ENCODE measurements around the gene COL2A1.

COL2A1 gene

GRCh38 chr12:47949441-47950341, 54.6 kb downstream of the COL2A1 start:
- Histone ChIP-seq H3K9ac (ENCODE audit: low read depth, low read length) (no peak overlapping the region), H3K9me3 (ENCODE audit: control insufficient read depth, insufficient read depth, low read length) (no peaks in the 10 kb centered on the region), H3K4me1 (ENCODE audit: insufficient read depth, low read length) (peaks cover 10% of the 10 kb centered on the region; the same call in 1 of the 2 replicates), H3K36me3 (ENCODE audit: insufficient read depth, low read length) (no peaks in the 10 kb centered on the region)

GRCh38 chr12:47947341-47947740, 56.9 kb downstream of the COL2A1 start:
- no peak overlapping the region for H3K9ac ChIP-seq (ENCODE audit: low read depth, low read length)
- H3K36me3 ChIP-seq (ENCODE audit: insufficient read depth, low read length): no peaks in the 10 kb centered on the region
- peaks cover 10% of the 10 kb centered on the region; the same call in 1 of the 2 replicates for H3K4me1 ChIP-seq (ENCODE audit: insufficient read depth, low read length)
- H3K9me3 ChIP-seq (ENCODE audit: control insufficient read depth, insufficient read depth, low read length): no peaks in the 10 kb centered on the region

- no peaks in the 10 kb centered on the region for H3K36me3 ChIP-seq (ENCODE audit: insufficient read depth, low read length)
- H3K9me3 ChIP-seq (ENCODE audit: control insufficient read depth, insufficient read depth, low read length): no peaks in the 10 kb centered on the region
- peaks cover 10% of the 10 kb centered on the region; the same call in 1 of the 2 replicates for H3K4me1 ChIP-seq (ENCODE audit: insufficient read depth, low read length)
- H3K9ac ChIP-seq (ENCODE audit: low read depth, low read length): no peak overlapping the region
Measured at GRCh38 chr12:47946413-47947323, 57.6 kb downstream of the COL2A1 start.

- Histone ChIP-seq H3K9me3 (ENCODE audit: control insufficient read depth, insufficient read depth, low read length) (no peaks in the 10 kb centered on the region), H3K36me3 (ENCODE audit: insufficient read depth, low read length) (no peaks in the 10 kb centered on the region), H3K4me1 (ENCODE audit: insufficient read depth, low read length) (peaks cover 10% of the 10 kb centered on the region; the same call in 1 of the 2 replicates), H3K9ac (ENCODE audit: low read depth, low read length) (no peak overlapping the region)
Measured at GRCh38 chr12:47945341-47945728, 58.9 kb downstream of the COL2A1 start.

GRCh38 chr12:47944685-47945340, 59.5 kb downstream of the COL2A1 start:
- Histone ChIP-seq H3K36me3 (ENCODE audit: insufficient read depth, low read length) (no peaks in the 10 kb centered on the region), H3K4me1 (ENCODE audit: insufficient read depth, low read length) (peaks cover 10% of the 10 kb centered on the region; the same call in 1 of the 2 replicates), H3K9ac (ENCODE audit: low read depth, low read length) (no peak overlapping the region), H3K9me3 (ENCODE audit: control insufficient read depth, insufficient read depth, low read length) (no peaks in the 10 kb centered on the region)

- Histone ChIP-seq H3K9ac (ENCODE audit: low read depth, low read length) (no peak overlapping the region), H3K9me3 (ENCODE audit: control insufficient read depth, insufficient read depth, low read length) (no peaks in the 10 kb centered on the region), H3K36me3 (ENCODE audit: insufficient read depth, low read length) (no peaks in the 10 kb centered on the region), H3K4me1 (ENCODE audit: insufficient read depth, low read length) (peaks cover 8% of the 10 kb centered on the region; the same call in 1 of the 2 replicates)
Measured at GRCh38 chr12:47943623-47944340, 60.5 kb downstream of the COL2A1 start.

GRCh38 chr12:47942614-47943225, 61.6 kb downstream of the COL2A1 start:
- Histone ChIP-seq H3K4me1 (ENCODE audit: insufficient read depth, low read length) (peaks cover 8% of the 10 kb centered on the region; the same call in 1 of the 2 replicates), H3K9ac (ENCODE audit: low read depth, low read length) (no peak overlapping the region), H3K9me3 (ENCODE audit: control insufficient read depth, insufficient read depth, low read length) (no peaks in the 10 kb centered on the region), H3K36me3 (ENCODE audit: insufficient read depth, low read length) (no peaks in the 10 kb centered on the region)

- Histone ChIP-seq H3K9me3 (ENCODE audit: control insufficient read depth, insufficient read depth, low read length) (no peaks in the 10 kb centered on the region), H3K4me1 (ENCODE audit: insufficient read depth, low read length) (peaks cover 6% of the 10 kb centered on the region; the same call in 1 of the 2 replicates), H3K9ac (ENCODE audit: low read depth, low read length) (no peak overlapping the region; the same call in 1 of the 2 replicates), H3K36me3 (ENCODE audit: insufficient read depth, low read length) (no peaks in the 10 kb centered on the region)
Measured at GRCh38 chr12:47941871-47942613, 62.2 kb downstream of the COL2A1 start.

- Histone ChIP-seq H3K9me3 (ENCODE audit: control insufficient read depth, insufficient read depth, low read length) (no peaks in the 10 kb centered on the region), H3K36me3 (ENCODE audit: insufficient read depth, low read length) (no peaks in the 10 kb centered on the region), H3K9ac (ENCODE audit: low read depth, low read length) (no peak overlapping the region), H3K4me1 (ENCODE audit: insufficient read depth, low read length) (peaks cover 2% of the 10 kb centered on the region; the same call in 1 of the 2 replicates)
Measured at GRCh38 chr12:47941475-47941780, 62.8 kb downstream of the COL2A1 start.

GRCh38 chr12:47940773-47941474, 63.4 kb downstream of the COL2A1 start:
- Histone ChIP-seq H3K9ac (ENCODE audit: low read depth, low read length) (no peak overlapping the region), H3K36me3 (ENCODE audit: insufficient read depth, low read length) (no peaks in the 10 kb centered on the region), H3K4me1 (ENCODE audit: insufficient read depth, low read length) (no peaks in the 10 kb centered on the region), H3K9me3 (ENCODE audit: control insufficient read depth, insufficient read depth, low read length) (no peaks in the 10 kb centered on the region)

- no peaks in the 10 kb centered on the region for H3K36me3 ChIP-seq (ENCODE audit: insufficient read depth, low read length)
- H3K4me1 ChIP-seq (ENCODE audit: insufficient read depth, low read length): no peaks in the 10 kb centered on the region
- no peaks in the 10 kb centered on the region for H3K9me3 ChIP-seq (ENCODE audit: control insufficient read depth, insufficient read depth, low read length)
- H3K9ac ChIP-seq (ENCODE audit: low read depth, low read length): no peak overlapping the region
Measured at GRCh38 chr12:47939009-47939601, 65.2 kb downstream of the COL2A1 start.

GRCh38 chr12:47938594-47938993, 65.7 kb downstream of the COL2A1 start:
- Histone ChIP-seq H3K9ac (ENCODE audit: low read depth, low read length) (no peak overlapping the region), H3K9me3 (ENCODE audit: control insufficient read depth, insufficient read depth, low read length) (no peaks in the 10 kb centered on the region), H3K36me3 (ENCODE audit: insufficient read depth, low read length) (no peaks in the 10 kb centered on the region), H3K4me1 (ENCODE audit: insufficient read depth, low read length) (no peaks in the 10 kb centered on the region)
